Mucosa of stomach (tissue), 1 donor: ENCODE data around the gene HERPUD2.

Experiments
- H3K27me3 ChIP-seq: one replicate; pipeline ENCODE4 v1.7.0; 2013; ENCODE audit warnings: mild to moderate bottlenecking, low read length; ENCODE audit not compliant: control insufficient read depth, insufficient read depth
- H3K36me3 ChIP-seq: one replicate; pipeline ENCODE4 v1.7.0; 2013; ENCODE audit warnings: low read length; ENCODE audit not compliant: control insufficient read depth, insufficient read depth
- H3K4me1 ChIP-seq: one replicate; pipeline ENCODE4 v1.7.0; 2013; ENCODE audit warnings: mild to moderate bottlenecking, low read length; ENCODE audit not compliant: control insufficient read depth, insufficient read depth
- H3K4me3 ChIP-seq: one replicate; pipeline ENCODE4 v1.7.0; 2013; ENCODE audit warnings: low read length
- H3K9ac ChIP-seq: one replicate; pipeline ENCODE4 v1.7.0; 2013; ENCODE audit warnings: mild to moderate bottlenecking, low read length, moderate library complexity
- H3K9me3 ChIP-seq: one replicate; pipeline ENCODE4 v1.7.0; 2013; ENCODE audit warnings: mild to moderate bottlenecking, low read length, moderate library complexity; ENCODE audit not compliant: control insufficient read depth
- donor health status: Pancreatic carcinoma.

The HERPUD2 gene

GRCh38 chr7:35722054-35722849 is 27.3 kb upstream of the HERPUD2 start:
- Histone ChIP-seq H3K36me3 (no peaks in the 10 kb centered on the region), H3K9ac (no peak overlapping the region), H3K9me3 (no peaks in the 10 kb centered on the region), H3K4me1 (no peaks in the 10 kb centered on the region), H3K4me3 (no peak overlapping the region), H3K27me3 (no peaks in the 10 kb centered on the region)

GRCh38 chr7:35721288-35721687 is 26.4 kb upstream of the HERPUD2 start:
- Histone ChIP-seq H3K27me3 (no peaks in the 10 kb centered on the region), H3K9me3 (no peaks in the 10 kb centered on the region), H3K4me1 (no peaks in the 10 kb centered on the region), H3K9ac (no peak overlapping the region), H3K4me3 (no peak overlapping the region), H3K36me3 (no peaks in the 10 kb centered on the region)

- no peak overlapping the region for H3K4me3 ChIP-seq
- H3K4me1 ChIP-seq = no peaks in the 10 kb centered on the region
- H3K36me3 ChIP-seq = no peaks in the 10 kb centered on the region
- H3K9ac ChIP-seq = no peak overlapping the region
- H3K9me3 ChIP-seq = no peaks in the 10 kb centered on the region
- no peaks in the 10 kb centered on the region for H3K27me3 ChIP-seq
These were observed 25.9 kb upstream of the HERPUD2 start for GRCh38 chr7:35720849-35721248.

GRCh38 chr7:35720032-35720431 is 25.1 kb upstream of the HERPUD2 start:
- no peaks in the 10 kb centered on the region for H3K27me3 ChIP-seq
- H3K4me3 ChIP-seq = no peak overlapping the region
- no peaks in the 10 kb centered on the region for H3K36me3 ChIP-seq
- H3K9me3 ChIP-seq = no peaks in the 10 kb centered on the region
- H3K9ac ChIP-seq = no peak overlapping the region
- H3K4me1 ChIP-seq = no peaks in the 10 kb centered on the region

GRCh38 chr7:35718047-35718446 is 23.1 kb upstream of the HERPUD2 start:
- Histone ChIP-seq H3K9me3 (no peaks in the 10 kb centered on the region), H3K4me1 (no peaks in the 10 kb centered on the region)

GRCh38 chr7:35717516-35717915 is 22.6 kb upstream of the HERPUD2 start:
- no peaks in the 10 kb centered on the region for H3K27me3 ChIP-seq
- H3K36me3 ChIP-seq = no peaks in the 10 kb centered on the region
- H3K9me3 ChIP-seq = no peaks in the 10 kb centered on the region
- no peaks in the 10 kb centered on the region for H3K4me1 ChIP-seq
- H3K4me3 ChIP-seq = no peak overlapping the region
- H3K9ac ChIP-seq = no peak overlapping the region

More at GRCh38 chr7:35718047-35718446, 23.1 kb upstream of the HERPUD2 start:
- Histone ChIP-seq H3K36me3 (no peaks in the 10 kb centered on the region), H3K27me3 (no peaks in the 10 kb centered on the region), H3K9ac (no peak overlapping the region), H3K4me3 (no peak overlapping the region)

- no peaks in the 10 kb centered on the region for H3K4me1 ChIP-seq
- H3K36me3 ChIP-seq = no peaks in the 10 kb centered on the region
- H3K9ac ChIP-seq = no peak overlapping the region
- H3K4me3 ChIP-seq = no peak overlapping the region
- H3K27me3 ChIP-seq = no peaks in the 10 kb centered on the region
- no peaks in the 10 kb centered on the region for H3K9me3 ChIP-seq
These were observed 22.1 kb upstream of the HERPUD2 start for GRCh38 chr7:35717013-35717412.

- Histone ChIP-seq H3K27me3 (no peaks in the 10 kb centered on the region), H3K36me3 (no peaks in the 10 kb centered on the region), H3K9me3 (no peaks in the 10 kb centered on the region), H3K9ac (no peak overlapping the region), H3K4me1 (no peaks in the 10 kb centered on the region), H3K4me3 (no peak overlapping the region)
These were observed 21.3 kb upstream of the HERPUD2 start for GRCh38 chr7:35716038-35716803.

- H3K9ac ChIP-seq = no peak overlapping the region
- H3K4me1 ChIP-seq = no peaks in the 10 kb centered on the region
- no peaks in the 10 kb centered on the region for H3K9me3 ChIP-seq
- no peaks in the 10 kb centered on the region for H3K36me3 ChIP-seq
- H3K4me3 ChIP-seq = no peak overlapping the region
- H3K27me3 ChIP-seq = no peaks in the 10 kb centered on the region
These were observed 19.9 kb upstream of the HERPUD2 start for GRCh38 chr7:35714862-35715261.

- H3K4me1 ChIP-seq = no peaks in the 10 kb centered on the region
- no peaks in the 10 kb centered on the region for H3K9me3 ChIP-seq
- no peak overlapping the region for H3K9ac ChIP-seq
- H3K36me3 ChIP-seq = no peaks in the 10 kb centered on the region
- no peak overlapping the region for H3K4me3 ChIP-seq
- no peaks in the 10 kb centered on the region for H3K27me3 ChIP-seq
These were observed 19.5 kb upstream of the HERPUD2 start for GRCh38 chr7:35714407-35714806.

GRCh38 chr7:35712563-35713226 is 17.8 kb upstream of the HERPUD2 start:
- H3K4me1 ChIP-seq = no peaks in the 10 kb centered on the region
- H3K9me3 ChIP-seq = no peaks in the 10 kb centered on the region
- H3K4me3 ChIP-seq = no peak overlapping the region
- no peaks in the 10 kb centered on the region for H3K36me3 ChIP-seq
- H3K9ac ChIP-seq = no peak overlapping the region
- H3K27me3 ChIP-seq = no peaks in the 10 kb centered on the region

GRCh38 chr7:35707422-35707821 is 12.5 kb upstream of the HERPUD2 start:
- Histone ChIP-seq H3K4me1 (no peaks in the 10 kb centered on the region), H3K9ac (no peak overlapping the region), H3K27me3 (no peaks in the 10 kb centered on the region), H3K9me3 (no peaks in the 10 kb centered on the region), H3K4me3 (no peak overlapping the region), H3K36me3 (no peaks in the 10 kb centered on the region)
